ENCODE measurements around the gene CAMSAP1. TPM values are rescaled to one million over a fixed set of nuclear protein-coding genes. Genes with fewer than 3 reads are reported as not detected.

CAMSAP1 gene
- total and polyA plus RNA-seq, 9 of the 15 experiments (the other 6 are each of a cell fraction or from before 2014, with no cell fraction given), result 1.5 to 28.8 (median 14.3) TPM

DNA sequence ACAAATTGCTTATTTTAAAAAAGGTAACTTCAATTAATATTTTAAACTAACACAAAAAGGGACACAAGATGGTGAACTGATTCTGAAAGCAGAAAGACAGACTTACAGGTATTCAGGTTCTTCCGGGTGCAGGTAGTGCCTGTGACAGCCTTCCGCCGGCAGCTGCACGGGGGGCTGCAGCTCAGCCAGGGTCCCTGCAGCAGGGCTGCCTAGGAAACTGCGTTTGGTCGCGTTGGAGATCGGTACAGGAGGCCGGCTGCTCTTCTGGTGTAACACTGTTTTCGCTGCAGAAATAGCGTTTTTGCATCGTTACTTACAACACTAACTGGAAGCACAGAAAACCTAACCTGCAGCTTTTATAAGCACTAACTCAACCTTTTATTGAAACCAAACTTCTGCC lies 80.0 kb downstream of the CAMSAP1 start:
- peaks cover 23% of the 10 kb centered on the region; the same call in 2 of the 3 replicates for H3K79me2 ChIP-seq (ENCODE audit: control insufficient read depth, insufficient read depth, low read length)
- no peak overlapping the region for H2AFZ ChIP-seq (ENCODE audit: low read depth, low read length)
- H3K36me3 ChIP-seq (ENCODE audit: control insufficient read depth, insufficient read depth, low read length), result peaks cover 35% of the 10 kb centered on the region; the same call in 2 of the 3 replicates
- no peak overlapping the region for H3K27ac ChIP-seq (ENCODE audit: extremely low read depth, low read depth, low read length)
- no peaks in the 10 kb centered on the region for H4K20me1 ChIP-seq (replicated peaks; ENCODE audit: control insufficient read depth, insufficient read depth, low read length)
- H3K9ac ChIP-seq (ENCODE audit: insufficient read depth in 1 of 2, low read depth in 2 of 2, low read length in 2 of 2), result no peak overlapping the region
- no peak overlapping the region for H3K4me2 ChIP-seq (ENCODE audit: insufficient read depth, low read length)
- peaks cover 0 to 11% of the 10 kb centered on the region in 2 experiments; a peak in 1 of 5 replicates for H3K4me1 ChIP-seq (replicated peaks in 1 of 2; ENCODE audit: control insufficient read depth in 2 of 2, insufficient read depth in 2 of 2, low read length in 2 of 2)
- no peaks in the 10 kb centered on the region for H3K9me3 ChIP-seq (replicated peaks; ENCODE audit: control insufficient read depth, insufficient read depth, low read depth, low read length)
- WGBS (ENCODE audit: insufficient coverage, low coverage, missing lambda C conversion rate), result 93% methylated on average over 11 of the region's 12 CpGs
- intact Hi-C loops (cut with micrococcal nuclease) (no loop called here), in situ Hi-C loops (cut with MboI) (no loop called here)
- BruUV-seq (replicated peaks), result no TSS peak
- H3K9me1 ChIP-seq (ENCODE audit: control insufficient read depth, insufficient read depth, low read length), result peaks cover 4% of the 10 kb centered on the region
- CTCF ChIA-PET (ENCODE audit: low intra/inter-chr PET ratio), result no interaction called here
- DNase-seq (ENCODE audit: extremely low read depth in 1 of 4, low spot score in 3 of 4), result no peak
- no peak overlapping the region for H3K4me3 ChIP-seq
- FAIRE-seq, result no peak
- no peak for ATAC-seq
- POLR2A ChIA-PET, result interaction anchor here (0.8 kb wide), 1 partner anchor 9 kb away, joined by 3 read pairs; no protein-coding TSS in a partner anchor
- no peaks in the 10 kb centered on the region for H3K27me3 ChIP-seq (ENCODE audit: control insufficient read depth in 2 of 2, insufficient read depth in 2 of 2, low read length in 2 of 2)
- TF ChIP-seq TSHZ1 (CRISPR knock-in tag; IDR thresholded peaks at IDR 0.05) (no peak), ATF7 (IDR thresholded peaks at IDR 0.05) (no peak), EGR1 (conservative IDR thresholded peaks at IDR 0.05) (no peak), OTX1 (CRISPR knock-in tag; IDR thresholded peaks at IDR 0.05) (no peak), CREB3L1 (IDR thresholded peaks at IDR 0.05; ENCODE audit: borderline replicate concordance, low read depth) (no peak), ARID2 (IDR thresholded peaks at IDR 0.05) (no peak), JUN (IDR thresholded peaks at IDR 0.05; ENCODE audit: borderline replicate concordance, low read depth, low read length) (no peak), JUN (CRISPR knock-in tag; IDR thresholded peaks at IDR 0.05; ENCODE audit: borderline replicate concordance) (no peak), ZBTB5 (IDR thresholded peaks at IDR 0.05) (no peak)
- TF ChIP-seq, protein P1, sequence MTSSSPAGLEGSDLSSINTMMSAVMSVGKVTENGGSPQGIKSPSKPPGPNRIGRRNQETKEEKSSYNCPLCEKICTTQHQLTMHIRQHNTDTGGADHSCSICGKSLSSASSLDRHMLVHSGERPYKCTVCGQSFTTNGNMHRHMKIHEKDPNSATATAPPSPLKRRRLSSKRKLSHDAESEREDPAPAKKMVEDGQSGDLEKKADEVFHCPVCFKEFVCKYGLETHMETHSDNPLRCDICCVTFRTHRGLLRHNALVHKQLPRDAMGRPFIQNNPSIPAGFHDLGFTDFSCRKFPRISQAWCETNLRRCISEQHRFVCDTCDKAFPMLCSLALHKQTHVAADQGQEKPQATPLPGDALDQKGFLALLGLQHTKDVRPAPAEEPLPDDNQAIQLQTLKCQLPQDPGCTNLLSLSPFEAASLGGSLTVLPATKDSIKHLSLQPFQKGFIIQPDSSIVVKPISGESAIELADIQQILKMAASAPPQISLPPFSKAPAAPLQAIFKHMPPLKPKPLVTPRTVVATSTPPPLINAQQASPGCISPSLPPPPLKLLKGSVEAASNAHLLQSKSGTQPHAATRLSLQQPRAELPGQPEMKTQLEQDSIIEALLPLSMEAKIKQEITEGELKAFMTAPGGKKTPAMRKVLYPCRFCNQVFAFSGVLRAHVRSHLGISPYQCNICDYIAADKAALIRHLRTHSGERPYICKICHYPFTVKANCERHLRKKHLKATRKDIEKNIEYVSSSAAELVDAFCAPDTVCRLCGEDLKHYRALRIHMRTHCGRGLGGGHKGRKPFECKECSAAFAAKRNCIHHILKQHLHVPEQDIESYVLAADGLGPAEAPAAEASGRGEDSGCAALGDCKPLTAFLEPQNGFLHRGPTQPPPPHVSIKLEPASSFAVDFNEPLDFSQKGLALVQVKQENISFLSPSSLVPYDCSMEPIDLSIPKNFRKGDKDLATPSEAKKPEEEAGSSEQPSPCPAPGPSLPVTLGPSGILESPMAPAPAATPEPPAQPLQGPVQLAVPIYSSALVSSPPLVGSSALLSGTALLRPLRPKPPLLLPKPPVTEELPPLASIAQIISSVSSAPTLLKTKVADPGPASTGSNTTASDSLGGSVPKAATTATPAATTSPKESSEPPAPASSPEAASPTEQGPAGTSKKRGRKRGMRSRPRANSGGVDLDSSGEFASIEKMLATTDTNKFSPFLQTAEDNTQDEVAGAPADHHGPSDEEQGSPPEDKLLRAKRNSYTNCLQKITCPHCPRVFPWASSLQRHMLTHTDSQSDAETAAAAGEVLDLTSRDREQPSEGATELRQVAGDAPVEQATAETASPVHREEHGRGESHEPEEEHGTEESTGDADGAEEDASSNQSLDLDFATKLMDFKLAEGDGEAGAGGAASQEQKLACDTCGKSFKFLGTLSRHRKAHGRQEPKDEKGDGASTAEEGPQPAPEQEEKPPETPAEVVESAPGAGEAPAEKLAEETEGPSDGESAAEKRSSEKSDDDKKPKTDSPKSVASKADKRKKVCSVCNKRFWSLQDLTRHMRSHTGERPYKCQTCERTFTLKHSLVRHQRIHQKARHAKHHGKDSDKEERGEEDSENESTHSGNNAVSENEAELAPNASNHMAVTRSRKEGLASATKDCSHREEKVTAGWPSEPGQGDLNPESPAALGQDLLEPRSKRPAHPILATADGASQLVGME (CRISPR knock-in tag; IDR thresholded peaks at IDR 0.05), result no peak
